Neural cell (in vitro differentiated cells): ENCODE data around the gene ZNF473.

Source experiments
- EP300 ChIP-seq: fragments of 450-650 bp; conservative IDR thresholded peaks from 2 replicates; pipeline ENCODE4 v1.6.1; 2014; ENCODE audit warnings: antibody characterized with exemption, mild to moderate bottlenecking, moderate library complexity; ENCODE audit not compliant: poor library complexity, severe bottlenecking
- EZH2 ChIP-seq: fragments of 200-600, 300-800 bp; shearing (Covaris generic), sonication (generic); IDR thresholded peaks from 2 replicates; pipeline ENCODE4 v1.6.1; 2014; ENCODE audit warnings: antibody characterized with exemption, low read length, borderline replicate concordance, mild to moderate bottlenecking; ENCODE audit not compliant: insufficient read depth, poor library complexity, severe bottlenecking
- MXI1 ChIP-seq: fragments of 450-650 bp; conservative IDR thresholded peaks from 2 replicates; pipeline ENCODE4 v1.6.1; 2014; ENCODE audit warnings: antibody characterized with exemption, mild to moderate bottlenecking; ENCODE audit not compliant: poor library complexity, severe bottlenecking
- POLR2AphosphoS5 ChIP-seq: IDR thresholded peaks from 2 replicates; pipeline ENCODE4 v1.6.1; 2012
- RAD21 ChIP-seq: fragments of 450-650 bp; conservative IDR thresholded peaks from 2 replicates; pipeline ENCODE4 v1.6.1; 2014; ENCODE audit warnings: antibody characterized with exemption, mild to moderate bottlenecking, moderate library complexity
- TF ChIP-seq, protein P1 (sequence below): fragments of 450-650 bp; IDR thresholded peaks from 2 replicates; pipeline ENCODE4 v1.5.1; 2014; ENCODE audit warnings: antibody characterized with exemption, mild to moderate bottlenecking, moderate library complexity; ENCODE audit not compliant: poor library complexity, severe bottlenecking
- TF ChIP-seq, protein P2 (sequence below): IDR thresholded peaks from 2 replicates; pipeline ENCODE4 v1.6.1; 2012; ENCODE audit warnings: borderline replicate concordance

DNA sequence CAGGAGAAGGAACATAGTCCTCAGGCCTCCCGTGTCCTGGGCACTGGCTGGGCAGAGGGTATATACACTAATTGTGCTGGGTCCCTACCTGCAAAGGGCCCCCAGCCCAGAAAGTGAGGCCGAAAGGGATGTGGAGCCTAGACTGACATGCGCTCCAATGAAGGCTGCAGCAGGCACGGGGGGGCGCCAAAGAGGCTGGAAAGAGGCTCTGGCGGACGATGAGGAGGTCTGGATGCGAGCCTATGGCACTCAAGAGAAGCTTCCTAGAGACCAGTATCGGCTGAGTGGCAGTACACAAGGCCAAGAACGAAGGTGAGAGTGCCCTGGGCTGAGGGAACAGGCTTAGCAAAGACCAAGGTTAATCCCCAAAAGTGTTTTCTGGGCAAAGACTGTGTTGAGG is 17.3 kb upstream of the ZNF473 start:
- TF ChIP-seq, protein P1, sequence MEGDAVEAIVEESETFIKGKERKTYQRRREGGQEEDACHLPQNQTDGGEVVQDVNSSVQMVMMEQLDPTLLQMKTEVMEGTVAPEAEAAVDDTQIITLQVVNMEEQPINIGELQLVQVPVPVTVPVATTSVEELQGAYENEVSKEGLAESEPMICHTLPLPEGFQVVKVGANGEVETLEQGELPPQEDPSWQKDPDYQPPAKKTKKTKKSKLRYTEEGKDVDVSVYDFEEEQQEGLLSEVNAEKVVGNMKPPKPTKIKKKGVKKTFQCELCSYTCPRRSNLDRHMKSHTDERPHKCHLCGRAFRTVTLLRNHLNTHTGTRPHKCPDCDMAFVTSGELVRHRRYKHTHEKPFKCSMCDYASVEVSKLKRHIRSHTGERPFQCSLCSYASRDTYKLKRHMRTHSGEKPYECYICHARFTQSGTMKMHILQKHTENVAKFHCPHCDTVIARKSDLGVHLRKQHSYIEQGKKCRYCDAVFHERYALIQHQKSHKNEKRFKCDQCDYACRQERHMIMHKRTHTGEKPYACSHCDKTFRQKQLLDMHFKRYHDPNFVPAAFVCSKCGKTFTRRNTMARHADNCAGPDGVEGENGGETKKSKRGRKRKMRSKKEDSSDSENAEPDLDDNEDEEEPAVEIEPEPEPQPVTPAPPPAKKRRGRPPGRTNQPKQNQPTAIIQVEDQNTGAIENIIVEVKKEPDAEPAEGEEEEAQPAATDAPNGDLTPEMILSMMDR, result no peak
- no peak for TF ChIP-seq EP300
- no peak for TF ChIP-seq RAD21
- no peak for TF ChIP-seq POLR2AphosphoS5
- TF ChIP-seq, protein P2, sequence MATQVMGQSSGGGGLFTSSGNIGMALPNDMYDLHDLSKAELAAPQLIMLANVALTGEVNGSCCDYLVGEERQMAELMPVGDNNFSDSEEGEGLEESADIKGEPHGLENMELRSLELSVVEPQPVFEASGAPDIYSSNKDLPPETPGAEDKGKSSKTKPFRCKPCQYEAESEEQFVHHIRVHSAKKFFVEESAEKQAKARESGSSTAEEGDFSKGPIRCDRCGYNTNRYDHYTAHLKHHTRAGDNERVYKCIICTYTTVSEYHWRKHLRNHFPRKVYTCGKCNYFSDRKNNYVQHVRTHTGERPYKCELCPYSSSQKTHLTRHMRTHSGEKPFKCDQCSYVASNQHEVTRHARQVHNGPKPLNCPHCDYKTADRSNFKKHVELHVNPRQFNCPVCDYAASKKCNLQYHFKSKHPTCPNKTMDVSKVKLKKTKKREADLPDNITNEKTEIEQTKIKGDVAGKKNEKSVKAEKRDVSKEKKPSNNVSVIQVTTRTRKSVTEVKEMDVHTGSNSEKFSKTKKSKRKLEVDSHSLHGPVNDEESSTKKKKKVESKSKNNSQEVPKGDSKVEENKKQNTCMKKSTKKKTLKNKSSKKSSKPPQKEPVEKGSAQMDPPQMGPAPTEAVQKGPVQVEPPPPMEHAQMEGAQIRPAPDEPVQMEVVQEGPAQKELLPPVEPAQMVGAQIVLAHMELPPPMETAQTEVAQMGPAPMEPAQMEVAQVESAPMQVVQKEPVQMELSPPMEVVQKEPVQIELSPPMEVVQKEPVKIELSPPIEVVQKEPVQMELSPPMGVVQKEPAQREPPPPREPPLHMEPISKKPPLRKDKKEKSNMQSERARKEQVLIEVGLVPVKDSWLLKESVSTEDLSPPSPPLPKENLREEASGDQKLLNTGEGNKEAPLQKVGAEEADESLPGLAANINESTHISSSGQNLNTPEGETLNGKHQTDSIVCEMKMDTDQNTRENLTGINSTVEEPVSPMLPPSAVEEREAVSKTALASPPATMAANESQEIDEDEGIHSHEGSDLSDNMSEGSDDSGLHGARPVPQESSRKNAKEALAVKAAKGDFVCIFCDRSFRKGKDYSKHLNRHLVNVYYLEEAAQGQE, result no peak
- TF ChIP-seq EZH2, result no peak
- no peak for TF ChIP-seq MXI1
